Choroid plexus epithelial cell (primary cell): Measurements from ENCODE around the gene FAM43B.

ENCODE experiments used
- DNase-seq: peaks from one replicate; pipeline ENCODE4 v3.0.0-alpha.2; 2010; ENCODE audit warnings: low read depth
- H3K4me3 ChIP-seq: 2 replicates; pipeline ENCODE4 v1.5.1; 2011; ENCODE audit warnings: low read depth, mild to moderate bottlenecking, control low read depth, low read length, moderate library complexity
- CTCF ChIP-seq: conservative IDR thresholded peaks from 2 replicates; pipeline ENCODE4 v1.5.1; 2011; ENCODE audit warnings: low read depth, mild to moderate bottlenecking, control low read depth, inconsistent platforms, low read length, moderate library complexity

The FAM43B gene

GRCh38 chr1:20569523-20570098 is 17.2 kb downstream of the FAM43B start:
- DNase-seq: no peak
- TF ChIP-seq CTCF: no peak
- H3K4me3 ChIP-seq: no peak overlapping the region

GRCh38 chr1:20571427-20571826 is 19.1 kb downstream of the FAM43B start:
- TF ChIP-seq CTCF: no peak
- no peak overlapping the region for H3K4me3 ChIP-seq
- DNase-seq: no peak

- DNase-seq: no peak
- no peak overlapping the region for H3K4me3 ChIP-seq
- no peak for TF ChIP-seq CTCF
Observed at GRCh38 chr1:20573987-20574386, 21.6 kb downstream of the FAM43B start.

GRCh38 chr1:20574686-20575540 is 22.5 kb downstream of the FAM43B start:
- DNase-seq: peak; percentile 86
- H3K4me3 ChIP-seq: no peak overlapping the region
- TF ChIP-seq CTCF: peak; percentile 87

GRCh38 chr1:20575541-20576336 is 23.4 kb downstream of the FAM43B start:
- no peak for DNase-seq
- H3K4me3 ChIP-seq: no peak overlapping the region
- TF ChIP-seq CTCF: no peak

GRCh38 chr1:20578062-20578461 is 25.7 kb downstream of the FAM43B start:
- no peak overlapping the region for H3K4me3 ChIP-seq
- peak; percentile 28 for DNase-seq
- TF ChIP-seq CTCF: no peak
